Measurements from ENCODE around the gene SEC22B.
"Not testable (repeated sequence)": the region's sequence is repeated elsewhere in the genome, so short reads cannot be mapped to it uniquely, and the experiment has no call there.

SEC22B gene

DNA sequence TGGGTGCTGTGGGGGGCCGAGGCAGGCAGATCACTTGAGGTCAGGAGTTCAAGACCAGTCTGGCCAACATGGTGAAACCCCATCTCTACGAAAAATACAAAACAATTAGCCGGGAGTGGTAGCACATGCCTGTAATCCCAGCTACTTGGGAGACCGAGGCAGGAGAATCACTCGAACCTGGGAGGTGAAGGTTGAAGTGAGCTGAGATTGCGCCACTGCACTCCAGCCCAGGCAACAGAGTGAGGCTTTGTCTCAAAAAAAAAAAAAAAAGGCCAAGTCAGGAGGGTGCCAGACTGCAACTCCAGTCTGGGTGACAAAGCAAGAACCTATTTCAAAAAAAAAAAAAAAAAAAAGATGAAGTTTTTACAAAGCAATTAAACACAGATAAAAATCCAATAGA, 50.1 kb downstream of the SEC22B start:
- H3K4me1 ChIP-seq (ENCODE audit: control insufficient read depth, insufficient read depth, low read length); H3K9ac ChIP-seq (ENCODE audit: low read length); H3K4me3 ChIP-seq (ENCODE audit: low read length); DNase-seq (ENCODE audit: low read depth); H3K9me3 ChIP-seq (ENCODE audit: control insufficient read depth, low read length); H3K27me3 ChIP-seq (replicated peaks; ENCODE audit: control insufficient read depth, insufficient read depth, low read length); H3K36me3 ChIP-seq (ENCODE audit: control insufficient read depth, insufficient read depth, low read length, severe bottlenecking): not testable (repeated sequence)

DNA sequence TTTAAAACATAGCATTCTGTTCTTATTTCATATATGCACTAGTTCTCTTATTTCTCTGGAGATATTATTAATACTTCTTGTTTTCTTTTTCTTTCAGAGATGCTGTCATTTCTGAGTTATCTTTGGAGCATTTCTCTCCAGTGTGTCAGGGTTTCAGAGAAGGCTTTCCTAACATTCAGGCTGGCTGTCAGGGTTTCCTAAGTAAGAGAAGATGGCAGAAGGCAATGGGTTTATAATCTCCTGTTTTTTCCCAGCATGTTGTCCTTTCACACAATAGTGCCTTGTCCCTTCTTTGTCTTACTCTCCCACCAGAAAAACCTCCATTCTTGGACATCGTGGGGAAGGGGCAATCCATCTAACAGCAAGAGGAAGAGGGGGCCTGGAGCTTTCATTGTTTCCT, 51.7 kb downstream of the SEC22B start:
- DNase-seq (ENCODE audit: low read depth), result peak; percentile 20
- not testable (repeated sequence) for H3K9me3 ChIP-seq (ENCODE audit: control insufficient read depth, low read length); H3K27me3 ChIP-seq (replicated peaks; ENCODE audit: control insufficient read depth, insufficient read depth, low read length); H3K4me3 ChIP-seq (ENCODE audit: low read length); H3K9ac ChIP-seq (ENCODE audit: low read length); H3K4me1 ChIP-seq (ENCODE audit: control insufficient read depth, insufficient read depth, low read length); H3K36me3 ChIP-seq (ENCODE audit: control insufficient read depth, insufficient read depth, low read length, severe bottlenecking)

- not testable (repeated sequence) for H3K9me3 ChIP-seq (ENCODE audit: control insufficient read depth, low read length); H3K4me1 ChIP-seq (ENCODE audit: control insufficient read depth, insufficient read depth, low read length); H3K4me3 ChIP-seq (ENCODE audit: low read length); H3K9ac ChIP-seq (ENCODE audit: low read length); H3K27me3 ChIP-seq (replicated peaks; ENCODE audit: control insufficient read depth, insufficient read depth, low read length); H3K36me3 ChIP-seq (ENCODE audit: control insufficient read depth, insufficient read depth, low read length, severe bottlenecking); DNase-seq (ENCODE audit: low read depth)
Observed at GRCh38 chr1:120123813-120124510, 52.4 kb downstream of the SEC22B start.

DNA sequence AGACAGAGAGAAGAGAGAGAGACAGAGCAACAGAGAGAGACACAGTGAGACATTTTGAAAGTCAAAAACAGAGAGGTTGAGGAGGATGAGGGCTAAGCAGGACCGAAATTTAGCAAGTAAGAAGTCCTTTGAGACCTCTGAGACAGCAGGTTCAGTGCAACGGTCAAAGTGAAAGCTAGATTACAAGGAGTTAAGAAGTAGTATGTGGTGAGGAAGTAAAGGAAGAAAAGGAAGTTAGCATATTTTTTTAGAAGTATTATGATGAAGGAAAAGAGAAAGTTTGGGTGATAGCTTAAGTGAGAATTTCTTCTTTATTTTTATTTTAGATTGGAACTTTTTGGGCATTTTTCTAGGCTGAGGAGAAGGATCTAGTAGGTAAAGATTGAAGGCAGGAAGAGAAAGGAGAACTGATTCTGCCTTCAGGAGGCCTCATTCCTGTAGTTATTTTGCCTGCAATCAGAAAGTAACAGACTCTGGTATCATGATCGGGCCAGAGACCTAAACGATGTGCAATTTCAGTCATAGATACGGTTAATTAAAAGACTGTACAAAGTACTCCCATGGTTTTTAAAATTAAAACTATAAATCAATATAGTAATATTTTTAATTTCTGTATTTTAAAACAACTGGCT, 53.9 kb downstream of the SEC22B start:
- H3K36me3 ChIP-seq (ENCODE audit: control insufficient read depth, insufficient read depth, low read length, severe bottlenecking); DNase-seq (ENCODE audit: low read depth); H3K9me3 ChIP-seq (ENCODE audit: control insufficient read depth, low read length); H3K27me3 ChIP-seq (replicated peaks; ENCODE audit: control insufficient read depth, insufficient read depth, low read length); H3K4me1 ChIP-seq (ENCODE audit: control insufficient read depth, insufficient read depth, low read length); H3K4me3 ChIP-seq (ENCODE audit: low read length); H3K9ac ChIP-seq (ENCODE audit: low read length): not testable (repeated sequence)

GRCh38 chr1:120121830-120122229, 54.5 kb downstream of the SEC22B start:
- not testable (repeated sequence) for H3K36me3 ChIP-seq (ENCODE audit: control insufficient read depth, insufficient read depth, low read length, severe bottlenecking); H3K9ac ChIP-seq (ENCODE audit: low read length); H3K4me3 ChIP-seq (ENCODE audit: low read length); H3K4me1 ChIP-seq (ENCODE audit: control insufficient read depth, insufficient read depth, low read length); DNase-seq (ENCODE audit: low read depth); H3K9me3 ChIP-seq (ENCODE audit: control insufficient read depth, low read length); H3K27me3 ChIP-seq (replicated peaks; ENCODE audit: control insufficient read depth, insufficient read depth, low read length)

DNA sequence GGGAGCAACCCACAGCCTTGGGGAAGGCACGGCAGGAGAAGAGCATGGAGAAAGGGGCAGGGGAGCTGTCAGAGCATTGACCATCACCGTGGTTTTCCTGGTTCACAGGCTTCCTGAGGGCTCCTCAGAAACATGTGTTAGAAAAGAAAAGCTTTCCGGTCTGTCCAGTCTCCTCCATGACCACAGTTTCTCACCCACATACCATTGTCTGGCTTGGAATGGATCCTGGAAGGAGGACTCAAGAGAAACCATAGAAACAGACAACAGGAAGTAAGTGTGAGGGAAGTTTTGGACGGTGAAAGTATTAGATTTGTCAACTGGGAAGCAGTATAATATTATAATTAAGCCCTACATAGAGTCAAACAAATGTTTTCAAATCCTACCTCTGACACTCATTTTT, 55.8 kb downstream of the SEC22B start:
- not testable (repeated sequence) for H3K9me3 ChIP-seq (ENCODE audit: control insufficient read depth, low read length); H3K4me3 ChIP-seq (ENCODE audit: low read length); DNase-seq (ENCODE audit: low read depth); H3K4me1 ChIP-seq (ENCODE audit: control insufficient read depth, insufficient read depth, low read length); H3K36me3 ChIP-seq (ENCODE audit: control insufficient read depth, insufficient read depth, low read length, severe bottlenecking); H3K27me3 ChIP-seq (replicated peaks; ENCODE audit: control insufficient read depth, insufficient read depth, low read length); H3K9ac ChIP-seq (ENCODE audit: low read length)

- H3K9ac ChIP-seq (ENCODE audit: low read length); H3K4me1 ChIP-seq (ENCODE audit: control insufficient read depth, insufficient read depth, low read length); H3K9me3 ChIP-seq (ENCODE audit: control insufficient read depth, low read length); H3K27me3 ChIP-seq (replicated peaks; ENCODE audit: control insufficient read depth, insufficient read depth, low read length); H3K36me3 ChIP-seq (ENCODE audit: control insufficient read depth, insufficient read depth, low read length, severe bottlenecking); H3K4me3 ChIP-seq (ENCODE audit: low read length): not testable (repeated sequence)
- DNase-seq (ENCODE audit: low read depth), result peak; percentile 32
Observed at GRCh38 chr1:120117371-120118177, 58.7 kb downstream of the SEC22B start.

DNA sequence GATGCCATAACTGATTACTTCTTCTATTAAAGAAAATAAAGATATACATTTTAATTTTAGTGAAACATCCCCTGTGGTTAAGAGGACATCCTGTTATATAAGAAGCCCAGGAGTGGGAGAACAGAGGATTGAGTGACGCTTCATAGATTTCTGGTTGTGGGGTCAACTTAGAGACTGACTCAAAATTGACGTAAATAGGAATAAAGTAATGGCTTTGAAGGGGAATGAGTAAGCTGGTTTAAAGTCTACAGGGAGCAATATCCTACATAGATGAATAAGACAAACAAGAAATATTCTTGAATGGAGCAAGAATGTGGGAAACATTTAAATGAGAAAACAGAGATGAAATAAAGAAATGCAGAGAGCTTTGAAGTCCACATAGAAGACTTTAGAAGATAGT, 60.2 kb downstream of the SEC22B start:
- not testable (repeated sequence) for H3K36me3 ChIP-seq (ENCODE audit: control insufficient read depth, insufficient read depth, low read length, severe bottlenecking); H3K27me3 ChIP-seq (replicated peaks; ENCODE audit: control insufficient read depth, insufficient read depth, low read length); DNase-seq (ENCODE audit: low read depth); H3K9me3 ChIP-seq (ENCODE audit: control insufficient read depth, low read length); H3K4me3 ChIP-seq (ENCODE audit: low read length); H3K4me1 ChIP-seq (ENCODE audit: control insufficient read depth, insufficient read depth, low read length); H3K9ac ChIP-seq (ENCODE audit: low read length)

GRCh38 chr1:120113134-120113533, 63.2 kb downstream of the SEC22B start:
- DNase-seq (ENCODE audit: low read depth); H3K9ac ChIP-seq (ENCODE audit: low read length); H3K27me3 ChIP-seq (replicated peaks; ENCODE audit: control insufficient read depth, insufficient read depth, low read length); H3K4me1 ChIP-seq (ENCODE audit: control insufficient read depth, insufficient read depth, low read length); H3K4me3 ChIP-seq (ENCODE audit: low read length); H3K36me3 ChIP-seq (ENCODE audit: control insufficient read depth, insufficient read depth, low read length, severe bottlenecking); H3K9me3 ChIP-seq (ENCODE audit: control insufficient read depth, low read length): not testable (repeated sequence)

DNA sequence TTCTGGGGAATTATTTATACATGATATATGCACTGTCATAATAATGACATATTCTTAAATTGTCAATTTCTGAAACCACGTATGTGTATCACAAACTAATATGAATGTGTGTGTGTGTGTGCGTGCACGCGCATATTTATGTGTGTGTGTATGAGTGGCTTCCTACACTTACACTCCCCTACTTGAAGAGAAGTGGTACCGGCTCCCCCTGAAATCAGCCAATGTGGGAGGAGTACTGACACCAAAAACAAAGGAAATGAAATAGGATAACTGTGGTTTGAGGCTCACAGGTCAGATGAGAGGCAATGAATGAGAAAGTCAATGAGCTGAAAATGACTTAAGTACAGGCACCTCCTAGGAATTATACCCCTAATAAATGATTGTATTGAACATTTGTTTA, 64.1 kb downstream of the SEC22B start:
- not testable (repeated sequence) for H3K36me3 ChIP-seq (ENCODE audit: control insufficient read depth, insufficient read depth, low read length, severe bottlenecking); H3K27me3 ChIP-seq (replicated peaks; ENCODE audit: control insufficient read depth, insufficient read depth, low read length); H3K4me1 ChIP-seq (ENCODE audit: control insufficient read depth, insufficient read depth, low read length); DNase-seq (ENCODE audit: low read depth); H3K4me3 ChIP-seq (ENCODE audit: low read length); H3K9me3 ChIP-seq (ENCODE audit: control insufficient read depth, low read length); H3K9ac ChIP-seq (ENCODE audit: low read length)

GRCh38 chr1:120111771-120112170, 64.5 kb downstream of the SEC22B start:
- not testable (repeated sequence) for H3K36me3 ChIP-seq (ENCODE audit: control insufficient read depth, insufficient read depth, low read length, severe bottlenecking); H3K4me1 ChIP-seq (ENCODE audit: control insufficient read depth, insufficient read depth, low read length); H3K9ac ChIP-seq (ENCODE audit: low read length); DNase-seq (ENCODE audit: low read depth); H3K9me3 ChIP-seq (ENCODE audit: control insufficient read depth, low read length); H3K27me3 ChIP-seq (replicated peaks; ENCODE audit: control insufficient read depth, insufficient read depth, low read length); H3K4me3 ChIP-seq (ENCODE audit: low read length)
